HEK293 (cell line): ENCODE data around the gene S100A8.

ENCODE experiments used
- SP2 ChIP-seq: fragments of 450-650 bp; formaldehyde crosslinking; IDR thresholded peaks from 2 replicates; pipeline ENCODE4 v1.5.1; 2016; ENCODE audit warnings: missing biosample characterization, missing genetic modification characterization
- ZNF274 ChIP-seq, 2 experiments: fragments of 200-500 bp in 1 of 2; fragments of 450-650 bp in 1 of 2; sonication (Bioruptor generic) in 1 of 2; formaldehyde crosslinking in 1 of 2; IDR thresholded peaks; 2 replicates each; pipeline versions ENCODE4 v1.5.1 to v1.6.1; 2014 to 2016; ENCODE audit warnings: borderline replicate concordance in 1 of 2, inconsistent platforms in 1 of 2, low read length in 1 of 2, missing biosample characterization in 1 of 2, missing genetic modification characterization in 1 of 2
- ZNF354C ChIP-seq: fragments of 450-650 bp; formaldehyde crosslinking; IDR thresholded peaks from 2 replicates; pipeline ENCODE4 v1.5.1; 2016; ENCODE audit warnings: missing biosample characterization, missing genetic modification characterization, low read depth, borderline replicate concordance
- ZNF658 ChIP-seq: fragments of 450-650 bp; formaldehyde crosslinking; IDR thresholded peaks from 2 replicates; pipeline ENCODE4; 2016; ENCODE audit warnings: missing biosample characterization, missing genetic modification characterization
- ZNF785 ChIP-seq: fragments of 450-650 bp; formaldehyde crosslinking; IDR thresholded peaks from 2 replicates; pipeline ENCODE4 v1.5.1; 2016; ENCODE audit warnings: missing biosample characterization, missing genetic modification characterization
- TF ChIP-seq, protein P1 (sequence below): fragments of 450-650 bp; formaldehyde crosslinking; IDR thresholded peaks from 2 replicates; pipeline ENCODE4 v1.5.1; 2016; ENCODE audit warnings: missing biosample characterization, missing genetic modification characterization
- TF ChIP-seq, protein P2 (sequence below): sonication (generic); formaldehyde crosslinking; IDR thresholded peaks from 2 replicates; pipeline ENCODE4 v1.8.1; 2022; ENCODE audit warnings: mild to moderate bottlenecking, moderate library complexity, missing genetic modification reagents

DNA sequence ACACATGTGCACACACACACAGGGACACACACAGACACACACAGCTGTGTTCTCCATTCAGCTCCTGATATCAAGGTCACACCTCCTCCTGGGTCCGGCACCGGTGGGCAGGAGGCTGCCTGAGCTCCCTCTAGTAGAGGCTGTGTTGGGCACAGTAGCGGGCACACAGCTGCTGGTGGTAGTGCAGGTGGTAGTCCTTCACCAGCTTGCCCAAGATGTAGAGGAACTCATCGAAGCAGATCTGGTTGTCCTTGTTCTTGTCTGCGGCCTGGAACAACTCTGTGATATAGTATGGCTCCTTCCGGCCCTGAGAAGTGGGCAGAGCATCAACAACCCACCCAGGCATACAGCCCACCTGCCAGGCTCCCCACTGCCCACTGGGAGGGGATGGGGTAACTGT lies 5.6 kb upstream of the S100A8 start:
- TF ChIP-seq, protein P1, sequence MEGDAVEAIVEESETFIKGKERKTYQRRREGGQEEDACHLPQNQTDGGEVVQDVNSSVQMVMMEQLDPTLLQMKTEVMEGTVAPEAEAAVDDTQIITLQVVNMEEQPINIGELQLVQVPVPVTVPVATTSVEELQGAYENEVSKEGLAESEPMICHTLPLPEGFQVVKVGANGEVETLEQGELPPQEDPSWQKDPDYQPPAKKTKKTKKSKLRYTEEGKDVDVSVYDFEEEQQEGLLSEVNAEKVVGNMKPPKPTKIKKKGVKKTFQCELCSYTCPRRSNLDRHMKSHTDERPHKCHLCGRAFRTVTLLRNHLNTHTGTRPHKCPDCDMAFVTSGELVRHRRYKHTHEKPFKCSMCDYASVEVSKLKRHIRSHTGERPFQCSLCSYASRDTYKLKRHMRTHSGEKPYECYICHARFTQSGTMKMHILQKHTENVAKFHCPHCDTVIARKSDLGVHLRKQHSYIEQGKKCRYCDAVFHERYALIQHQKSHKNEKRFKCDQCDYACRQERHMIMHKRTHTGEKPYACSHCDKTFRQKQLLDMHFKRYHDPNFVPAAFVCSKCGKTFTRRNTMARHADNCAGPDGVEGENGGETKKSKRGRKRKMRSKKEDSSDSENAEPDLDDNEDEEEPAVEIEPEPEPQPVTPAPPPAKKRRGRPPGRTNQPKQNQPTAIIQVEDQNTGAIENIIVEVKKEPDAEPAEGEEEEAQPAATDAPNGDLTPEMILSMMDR (tag by site-specific recombination): no peak
- TF ChIP-seq ZNF354C (tag by site-specific recombination) (no peak), ZNF785 (no peak), ZNF274 (IDR thresholded peaks at IDR 0.05; ENCODE audit: low read length) (no peak), ZNF274 (tag by site-specific recombination; IDR thresholded peaks at IDR 0.05; ENCODE audit: borderline replicate concordance) (no peak), SP2 (tag by site-specific recombination) (no peak), ZNF658 (tag by site-specific recombination) (no peak)
- TF ChIP-seq, protein P2, sequence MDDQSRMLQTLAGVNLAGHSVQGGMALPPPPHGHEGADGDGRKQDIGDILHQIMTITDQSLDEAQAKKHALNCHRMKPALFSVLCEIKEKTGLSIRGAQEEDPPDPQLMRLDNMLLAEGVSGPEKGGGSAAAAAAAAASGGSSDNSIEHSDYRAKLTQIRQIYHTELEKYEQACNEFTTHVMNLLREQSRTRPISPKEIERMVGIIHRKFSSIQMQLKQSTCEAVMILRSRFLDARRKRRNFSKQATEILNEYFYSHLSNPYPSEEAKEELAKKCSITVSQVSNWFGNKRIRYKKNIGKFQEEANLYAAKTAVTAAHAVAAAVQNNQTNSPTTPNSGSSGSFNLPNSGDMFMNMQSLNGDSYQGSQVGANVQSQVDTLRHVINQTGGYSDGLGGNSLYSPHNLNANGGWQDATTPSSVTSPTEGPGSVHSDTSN: no peak
